ENCODE measurements around the gene TASP1. TPM values are rescaled to one million over a fixed set of nuclear protein-coding genes. Genes with fewer than 3 reads are reported as not detected.

Gene TASP1
- total and polyA plus RNA-seq, 10 of the 15 experiments (the other 5 are each of a cell fraction or from before 2014, with no cell fraction given) = 7.4 to 17.8 (median 10.5) TPM

GRCh38 chr20:13464702-13465101 is 174.0 kb downstream of the TASP1 start:
- H2AFZ ChIP-seq (ENCODE audit: control insufficient read depth, low read depth, low read length) = no peak overlapping the region
- no peaks in the 10 kb centered on the region for H4K20me1 ChIP-seq (ENCODE audit: control insufficient read depth, insufficient read depth)
- no peak overlapping the region for H3K27ac ChIP-seq (ENCODE audit: control insufficient read depth, insufficient read depth)
- ChIA-PET CTCF (no interaction called here), SMC1A (ENCODE audit: uncharacterized antibody, unreplicated experiment) (no interaction called here), POLR2A (no interaction called here), RAD21 (ENCODE audit: unreplicated experiment) (no interaction called here)
- H3K36me3 ChIP-seq (ENCODE audit: control insufficient read depth in 2 of 2, insufficient read depth in 2 of 2, low read length in 1 of 2) = no peaks in the 10 kb centered on the region
- intact Hi-C loops (cut with micrococcal nuclease; ENCODE audit: unreplicated experiment) = no loop called here
- no peak for DNase-seq (ENCODE audit: low read depth, low spot score)
- no peaks in the 10 kb centered on the region for H3K27me3 ChIP-seq (replicated peaks in 1 of 2; ENCODE audit: control insufficient read depth in 2 of 2, insufficient read depth in 2 of 2, low read length in 1 of 2)
- no TSS peak for BruUV-seq (replicated peaks)
- no peak for FAIRE-seq
- no peak overlapping the region for H3K4me2 ChIP-seq (ENCODE audit: control insufficient read depth, insufficient read depth)
- no peaks in the 10 kb centered on the region for H3K4me1 ChIP-seq (ENCODE audit: control insufficient read depth, insufficient read depth, low read length)
- no peak for ATAC-seq
- in situ Hi-C loops (cut with MboI) = loop anchor here (25.0 kb wide), 1 partner anchor 323 kb away; the partner anchor contains the start of genes ESF1 and NDUFAF5
- no peaks in the 10 kb centered on the region; the same call in 2 of the 3 replicates for H3K9me3 ChIP-seq (replicated peaks; ENCODE audit: control insufficient read depth, insufficient read depth, low read length)
- no peak overlapping the region for H3K9ac ChIP-seq (ENCODE audit: control insufficient read depth, insufficient read depth, low read length)
- WGBS (ENCODE audit: insufficient coverage, insufficient replicate concordance, low lambda C conversion rate, missing lambda C conversion rate) = 100% methylated on average over 3 of the region's 3 CpGs
- TF ChIP-seq EZH2 (IDR thresholded peaks at IDR 0.05; ENCODE audit: borderline replicate concordance, control insufficient read depth, low read depth, low read length) (no peak), KLF5 (IDR thresholded peaks at IDR 0.05; ENCODE audit: partially characterized antibody) (no peak), TCF12 (IDR thresholded peaks at IDR 0.05; ENCODE audit: low read depth, low read length) (no peak), CTCF (IDR thresholded peaks at IDR 0.05 in 2 of 3, conservative IDR thresholded peaks at IDR 0.05 in 1 of 3; ENCODE audit: control insufficient read depth in 2 of 3, extremely low read depth in 1 of 3, insufficient read depth in 1 of 3, low read depth in 3 of 3, low read length in 3 of 3) (no peak), YBX1 (IDR thresholded peaks at IDR 0.05) (no peak), USF1 (IDR thresholded peaks at IDR 0.05; ENCODE audit: borderline replicate concordance, extremely low read length, insufficient read depth, low read depth, low read length) (no peak), ATF2 (IDR thresholded peaks at IDR 0.05; ENCODE audit: low read length) (no peak), NRF1 (conservative IDR thresholded peaks at IDR 0.05; ENCODE audit: low read depth, low read length) (no peak), SKIL (IDR thresholded peaks at IDR 0.05; ENCODE audit: low read depth, poor library complexity, severe bottlenecking) (no peak), SIN3A (IDR thresholded peaks at IDR 0.05; ENCODE audit: low read depth, low read length) (no peak), ZNF687 (IDR thresholded peaks at IDR 0.05) (no peak), POU2F2 (IDR thresholded peaks at IDR 0.05; ENCODE audit: borderline replicate concordance, low read depth, low read length) (no peak), SPI1 (IDR thresholded peaks at IDR 0.05; ENCODE audit: borderline replicate concordance, insufficient read depth, low read depth, low read length) (no peak), CBX3 (IDR thresholded peaks at IDR 0.05; ENCODE audit: borderline replicate concordance, low read depth) (no peak)
- no peaks in the 10 kb centered on the region for H3K79me2 ChIP-seq (ENCODE audit: control insufficient read depth, insufficient read depth, low read length)
- no peak overlapping the region for H3K4me3 ChIP-seq

Measured in GM12878 (cell line).